GM21515 (cell line): ENCODE measurements around the gene MTX1.
"Not testable (repeated sequence)": the region's sequence is repeated elsewhere in the genome, so short reads cannot be mapped to it uniquely, and the experiment has no call there.

Experiments
- ATAC-seq: cut with Tn5 transposase; IDR thresholded peaks from one replicate; pipeline ENCODE4 v1.9.1; 2021; ENCODE audit not compliant: unreplicated experiment

Gene MTX1

DNA sequence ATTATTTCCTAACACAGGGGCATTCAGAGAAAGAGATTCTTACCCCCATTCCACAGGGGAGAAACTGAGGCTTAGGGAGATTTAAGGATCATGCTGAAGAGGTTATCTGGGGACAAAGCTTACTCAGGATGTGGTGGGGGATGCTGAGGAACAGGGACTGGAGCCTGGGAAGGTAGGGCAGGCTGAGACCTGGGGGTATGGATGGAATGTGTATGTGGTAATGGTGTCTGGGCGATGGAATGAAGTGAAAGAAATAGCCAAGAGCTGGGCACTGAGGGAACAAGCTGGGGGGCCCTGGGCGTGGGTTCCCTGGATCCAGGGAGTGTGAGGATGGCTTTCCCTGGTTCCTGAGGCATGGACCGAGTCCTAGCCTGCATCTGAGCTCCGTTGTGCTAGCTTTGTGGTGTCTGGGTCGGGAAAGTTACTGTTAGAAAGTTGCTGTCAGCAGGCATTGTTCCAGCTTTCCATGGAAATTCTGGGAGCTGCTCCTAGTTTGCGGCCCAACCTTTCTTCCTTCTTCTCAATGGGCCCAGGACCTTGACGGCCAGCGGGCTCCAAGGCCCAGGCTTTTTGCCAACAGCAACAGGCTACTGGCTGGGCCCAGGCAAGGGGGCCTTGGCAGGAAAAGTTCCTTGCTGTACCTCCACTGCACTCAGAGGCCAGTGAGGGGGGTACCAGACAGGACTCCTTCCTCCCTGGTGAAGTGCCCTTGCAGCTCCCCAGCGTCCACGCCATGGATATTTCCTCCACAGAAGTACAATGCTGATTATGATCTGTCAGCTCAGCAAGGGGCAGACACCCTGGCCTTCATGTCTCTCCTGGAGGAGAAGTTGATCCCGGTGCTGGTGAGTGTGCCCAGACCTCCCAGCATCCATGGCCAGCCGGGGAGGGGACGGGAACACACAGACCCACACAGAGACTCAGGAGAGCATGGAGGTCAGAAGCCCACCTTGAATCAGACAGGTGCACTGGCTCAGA, 23.8 kb downstream of the MTX1 start:
- not testable (repeated sequence) for ATAC-seq

DNA sequence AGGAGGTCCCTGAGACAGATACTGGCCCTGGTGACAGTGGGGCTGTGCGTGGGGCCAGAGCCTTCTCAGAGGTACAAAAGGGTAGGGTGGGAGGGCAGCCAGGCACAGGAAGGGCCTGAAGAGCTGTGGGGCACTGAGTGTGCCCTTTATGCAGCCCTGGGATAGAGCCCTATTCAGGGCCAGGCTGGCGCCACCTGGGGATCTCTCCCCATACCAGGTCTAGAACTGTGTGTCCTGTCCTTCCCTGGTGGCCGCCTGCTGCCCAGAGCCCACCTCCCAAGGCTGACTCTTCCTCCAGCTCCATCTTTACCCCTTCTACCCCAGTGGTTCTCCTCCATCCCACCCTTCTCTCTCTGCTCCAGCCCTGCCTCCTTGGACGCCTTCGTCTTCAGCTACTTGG, 25.0 kb downstream of the MTX1 start:
- ATAC-seq = not testable (repeated sequence)

DNA sequence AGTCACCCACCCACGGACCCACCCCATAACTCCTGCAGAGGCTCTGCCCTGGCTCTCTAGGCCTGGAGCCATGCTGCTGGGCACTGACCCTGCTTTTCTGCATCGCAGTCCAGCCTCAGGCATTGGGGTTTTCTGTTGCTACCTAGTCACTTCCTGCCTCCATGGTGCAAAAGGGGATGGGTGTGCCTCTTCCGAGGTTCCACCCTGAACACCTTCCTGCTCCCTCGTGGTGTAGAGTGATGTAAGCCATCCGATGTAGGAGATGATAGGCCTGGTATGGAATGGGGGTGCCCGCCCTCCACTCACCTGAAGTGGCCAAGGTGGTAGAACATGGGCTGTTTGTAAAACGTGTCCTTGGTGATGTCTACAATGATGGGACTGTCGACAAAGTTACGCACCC, 26.9 kb downstream of the MTX1 start:
- not testable (repeated sequence) for ATAC-seq

DNA sequence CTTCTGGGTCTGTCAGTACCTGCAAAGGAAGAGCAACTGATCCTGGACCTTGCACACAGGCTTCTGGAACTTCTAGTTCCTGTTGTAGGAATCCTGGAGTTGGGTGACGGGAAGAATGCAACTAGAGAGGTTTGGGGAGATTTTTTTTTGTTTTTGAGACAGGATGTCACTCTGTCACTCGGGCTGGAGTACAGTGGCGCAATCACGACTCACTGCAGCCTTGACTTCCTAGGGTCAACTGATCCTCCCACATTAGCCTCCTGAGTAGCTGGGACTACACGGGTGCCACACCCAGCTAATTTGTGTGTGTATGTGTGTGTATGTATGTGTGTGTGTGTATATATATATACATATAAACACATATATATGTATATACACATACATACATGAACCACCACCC, 28.0 kb downstream of the MTX1 start:
- ATAC-seq = no peak

DNA sequence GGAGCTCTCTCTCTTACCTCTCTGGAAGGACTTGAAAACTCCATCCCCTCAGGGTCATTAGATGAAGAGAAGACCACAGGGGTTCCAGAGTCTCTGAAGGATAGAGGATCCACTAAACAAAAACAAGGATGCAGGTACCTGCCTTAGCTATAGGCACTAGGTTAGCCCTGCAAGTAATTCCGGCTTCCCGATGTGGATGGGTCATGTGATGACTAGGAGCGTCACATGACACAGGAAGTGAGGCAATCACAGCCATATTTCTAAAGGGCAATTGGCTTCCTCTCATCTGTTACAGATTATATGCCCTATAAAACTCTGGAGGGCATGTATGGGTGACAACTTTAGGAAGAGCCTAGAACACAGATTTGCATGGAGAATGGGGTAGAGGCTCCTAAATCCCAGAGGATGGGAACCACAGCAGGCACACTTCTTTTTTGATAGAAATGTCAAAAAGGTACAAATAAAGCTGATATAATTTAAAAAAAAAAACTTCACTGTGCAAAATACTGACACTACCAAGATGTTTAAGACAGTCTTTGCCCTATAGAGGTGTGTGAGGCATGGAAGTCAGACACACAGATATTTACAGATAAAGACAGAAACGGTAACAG, 32.7 kb downstream of the MTX1 start:
- ATAC-seq = no peak

DNA sequence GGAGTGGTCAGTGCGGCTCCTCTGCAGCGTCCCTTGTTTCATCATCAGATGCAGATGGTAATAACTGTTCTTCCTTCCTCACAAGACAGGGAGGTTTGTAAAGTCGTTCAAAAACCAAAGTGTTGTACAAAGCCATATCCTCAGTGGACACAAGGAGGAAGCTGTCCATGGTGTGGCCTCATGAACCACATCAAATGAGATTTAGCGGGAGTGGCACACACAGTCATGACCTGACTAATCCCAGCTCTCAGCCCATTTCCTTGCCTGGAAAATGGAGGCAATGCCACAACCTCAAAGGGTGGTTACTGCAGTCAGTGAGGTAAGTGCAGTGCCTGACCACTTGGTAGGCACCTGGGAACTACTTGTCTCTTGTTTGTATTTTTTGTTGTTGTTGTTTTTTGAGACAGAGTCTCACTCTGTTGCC, 33.4 kb downstream of the MTX1 start:
- ATAC-seq = no peak

DNA sequence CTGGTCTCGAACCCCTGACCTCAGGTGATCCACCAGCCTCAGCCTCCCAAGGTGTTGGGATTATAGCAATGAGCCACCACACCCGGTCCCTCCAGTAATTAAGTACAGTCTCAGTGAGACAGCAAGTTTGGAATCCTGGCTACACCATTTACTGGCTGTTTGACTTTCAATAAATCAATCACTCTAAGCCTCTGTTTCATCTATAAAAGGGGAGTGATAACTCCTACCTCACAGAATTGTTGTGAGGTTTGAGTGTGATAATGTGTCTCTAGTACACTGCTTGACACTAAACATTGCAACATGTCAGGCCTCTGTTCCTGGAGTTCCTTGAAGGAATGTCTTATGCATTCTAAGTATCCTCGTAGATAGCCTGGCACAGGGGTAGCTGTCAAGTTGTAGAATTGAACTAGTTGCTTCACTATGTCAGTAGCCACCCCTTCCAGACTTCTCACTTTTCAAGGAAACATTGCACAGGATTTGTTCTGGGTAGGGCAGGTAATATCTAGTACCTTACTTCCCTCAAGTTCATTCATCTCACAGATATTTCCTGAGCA, 34.4 kb downstream of the MTX1 start:
- no peak for ATAC-seq

DNA sequence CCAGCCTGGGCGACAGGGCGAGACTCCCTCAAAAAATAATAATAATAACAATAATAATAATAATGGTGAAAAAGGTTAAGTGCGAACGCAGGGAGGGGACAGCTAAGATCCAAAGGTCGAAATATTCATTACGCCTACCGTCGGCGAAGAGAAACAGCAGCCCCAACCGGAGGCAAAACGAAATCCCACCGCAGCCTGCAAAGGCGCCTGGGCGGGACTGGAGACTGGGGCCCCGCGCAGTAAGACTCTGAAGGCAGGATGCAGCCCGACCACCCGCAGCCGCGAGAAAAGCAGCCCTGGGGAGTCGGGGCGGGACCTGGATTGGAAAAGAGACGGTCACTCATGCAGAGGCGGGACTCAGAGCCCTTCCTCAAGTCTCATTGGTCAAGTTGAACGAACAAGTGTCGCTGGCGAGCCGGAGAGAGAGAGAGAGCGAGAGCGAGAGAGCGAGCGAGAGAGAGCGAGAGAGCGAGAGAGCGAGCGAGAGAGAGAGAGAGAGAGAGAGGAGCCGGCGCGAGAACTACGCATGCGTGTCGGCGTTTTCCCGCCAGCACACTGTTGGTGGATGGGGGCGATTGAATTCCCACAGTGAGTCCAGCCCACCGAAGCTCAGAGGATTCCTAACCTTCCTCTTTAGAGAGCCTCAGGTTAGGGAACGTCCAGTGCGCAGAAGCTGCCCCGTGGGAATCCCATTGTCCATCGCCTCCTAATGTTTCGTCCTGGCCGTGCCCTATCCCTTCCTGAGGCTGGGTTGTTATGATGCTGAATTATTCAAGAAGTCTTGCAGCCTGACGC, 36.1 kb downstream of the MTX1 start:
- peak; percentile 76 for ATAC-seq

DNA sequence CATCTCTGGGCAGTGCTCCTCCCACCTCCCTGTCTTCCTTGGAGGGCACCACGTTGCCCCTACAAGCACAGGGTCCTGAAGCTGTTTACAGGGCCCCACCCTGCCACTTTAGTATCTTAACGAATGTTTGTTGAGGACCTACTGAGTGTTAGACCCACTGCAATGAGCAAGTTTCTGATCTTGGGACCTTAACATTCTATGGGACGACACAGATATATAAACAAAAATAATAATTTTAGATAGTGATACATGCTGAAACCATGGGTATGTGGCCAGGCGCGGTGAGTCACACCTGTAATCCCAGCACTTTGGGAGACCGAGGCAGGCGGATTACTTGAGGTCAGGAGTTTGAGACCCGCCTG, 36.6 kb downstream of the MTX1 start:
- ATAC-seq = peak; percentile 8

DNA sequence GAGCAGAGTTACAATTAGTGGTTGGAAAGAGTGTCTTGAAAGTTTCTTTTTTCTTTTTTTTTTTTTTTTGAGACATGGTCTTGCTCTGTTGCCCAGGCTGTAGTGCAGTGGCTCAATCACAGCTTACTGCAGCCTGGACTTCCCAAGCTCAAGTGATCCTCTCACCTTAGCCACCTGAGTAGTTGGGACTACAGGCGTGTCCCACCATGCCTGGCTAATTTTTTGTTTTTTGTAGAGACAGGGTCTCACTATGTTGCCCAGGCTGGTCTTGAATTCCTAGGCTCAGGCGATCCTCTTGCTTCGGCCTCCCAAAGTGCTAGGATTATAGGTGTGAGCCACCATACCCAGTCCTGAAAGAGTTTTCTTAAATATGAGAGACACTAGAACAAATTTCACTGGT, 38.3 kb downstream of the MTX1 start:
- not testable (repeated sequence) for ATAC-seq

DNA sequence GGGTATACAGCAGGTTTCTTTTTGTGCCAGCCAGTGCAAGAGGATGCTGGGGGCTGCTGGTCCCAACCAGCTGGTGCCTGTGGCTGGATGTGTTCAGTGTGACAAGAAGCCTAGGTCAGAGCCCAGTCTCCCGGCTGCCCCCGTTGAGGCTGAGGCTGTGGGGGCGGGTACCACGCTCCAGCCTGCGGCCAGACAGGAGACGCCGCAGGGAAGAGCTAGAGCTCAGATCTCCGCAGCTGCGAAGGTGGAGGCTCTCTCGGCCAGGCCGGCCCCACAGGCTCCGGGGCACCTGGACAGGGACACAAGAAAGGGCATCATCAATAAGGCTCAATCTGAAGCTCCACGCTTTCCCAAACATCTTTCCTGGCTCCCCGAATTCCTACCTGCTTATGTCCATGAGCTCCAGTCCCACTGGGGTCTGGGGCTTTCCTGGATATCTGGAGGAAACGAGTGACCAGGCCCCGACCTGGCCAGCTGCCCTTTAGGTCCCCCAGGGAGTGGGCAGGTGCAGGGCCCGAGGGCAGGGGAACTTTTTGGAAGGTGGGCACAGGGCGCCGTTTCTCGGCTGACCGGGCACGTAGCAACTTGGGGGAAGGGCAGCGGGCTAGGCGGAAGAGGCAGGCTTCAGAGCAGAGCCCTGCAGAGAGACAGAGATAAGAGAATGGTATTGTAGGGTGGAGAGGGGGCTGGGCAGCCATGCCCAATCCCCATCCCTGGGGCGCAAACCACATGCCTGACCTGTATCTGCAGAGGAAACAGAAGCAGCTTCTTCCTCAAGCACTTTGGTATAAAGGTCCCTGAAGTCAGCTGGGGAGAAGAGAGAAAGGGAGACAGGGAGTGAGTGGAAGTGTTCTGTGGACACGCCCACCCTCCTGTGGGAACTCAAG, 39.4 kb downstream of the MTX1 start:
- ATAC-seq = no peak

DNA sequence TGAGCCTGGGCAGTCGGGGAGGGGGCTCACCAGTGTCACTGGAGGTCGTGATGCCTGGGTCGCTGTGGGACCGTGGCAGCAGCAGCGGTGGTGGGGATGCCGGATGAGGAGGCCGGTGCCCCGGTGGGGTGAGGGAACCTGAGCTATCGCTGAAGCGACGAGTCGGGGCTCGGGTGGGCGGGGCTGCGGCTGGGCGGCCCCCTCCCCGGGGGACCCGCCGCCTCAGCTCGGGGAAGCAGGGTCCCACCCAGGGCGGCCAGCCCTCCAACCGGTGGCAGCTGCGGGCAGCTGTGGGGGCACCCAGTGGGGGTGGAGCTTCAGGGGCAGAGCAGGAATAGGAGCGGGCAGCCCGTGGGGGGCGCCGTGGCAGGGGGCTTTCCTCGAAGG, 41.7 kb downstream of the MTX1 start:
- ATAC-seq = peak; percentile 8

DNA sequence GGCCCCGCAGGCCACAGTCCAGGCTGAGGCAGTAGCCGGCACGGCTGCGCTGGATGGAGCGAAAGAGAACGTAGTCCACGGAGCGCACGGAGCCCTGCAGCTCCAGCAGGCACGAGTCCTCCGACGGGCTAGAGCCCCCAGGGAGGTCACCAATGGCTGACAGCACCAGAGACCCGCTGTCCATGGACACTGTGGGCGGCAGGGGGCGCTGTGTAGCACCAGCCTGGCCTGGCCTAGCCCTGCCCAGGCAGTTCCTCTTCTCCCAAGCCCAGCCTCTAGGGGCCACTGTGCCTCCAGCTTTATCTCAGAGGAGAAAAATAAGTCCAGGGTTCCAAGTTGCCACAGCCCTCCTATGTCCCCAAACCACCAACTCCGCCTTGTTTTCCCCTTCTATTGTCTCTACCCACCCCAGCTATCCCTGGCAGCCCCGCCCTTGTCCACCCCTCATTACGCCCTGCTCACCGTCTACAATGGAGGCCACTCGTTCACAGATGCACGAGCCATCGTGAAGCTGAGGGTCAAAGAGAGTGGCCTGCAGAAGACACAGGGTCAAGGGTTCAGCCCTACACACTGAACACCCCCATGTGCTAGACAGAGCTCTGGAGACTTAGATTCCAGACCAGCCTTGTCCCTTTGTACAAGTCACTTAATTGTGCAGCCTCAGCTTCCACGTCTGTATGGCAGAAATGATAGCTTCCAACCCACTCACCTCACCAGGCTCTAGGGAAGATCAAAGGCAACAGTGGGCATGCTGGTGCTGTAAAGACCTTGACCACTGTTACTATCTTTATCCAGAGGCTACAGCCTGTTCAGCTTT, 42.3 kb downstream of the MTX1 start:
- ATAC-seq = peak; percentile 63

DNA sequence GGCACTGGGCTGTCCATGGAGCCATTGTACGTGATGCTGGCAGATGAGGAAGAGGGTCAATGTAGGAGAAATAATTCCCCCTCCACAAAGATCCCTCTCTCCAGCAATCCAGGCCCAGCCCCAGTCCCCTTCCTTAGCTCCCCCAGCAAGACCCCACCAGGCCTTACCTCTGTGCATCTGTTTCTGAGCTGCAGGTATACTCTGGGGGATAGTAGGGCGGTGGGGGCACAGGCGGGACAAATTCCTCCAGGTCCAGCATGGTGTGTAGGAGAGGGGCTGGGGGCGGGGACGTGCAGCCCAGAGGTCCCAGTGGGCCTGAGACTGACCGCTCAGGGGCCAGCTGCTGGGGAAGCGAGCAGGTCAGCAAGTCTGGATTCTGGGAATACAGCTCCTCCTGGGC, 43.1 kb downstream of the MTX1 start:
- no peak for ATAC-seq

DNA sequence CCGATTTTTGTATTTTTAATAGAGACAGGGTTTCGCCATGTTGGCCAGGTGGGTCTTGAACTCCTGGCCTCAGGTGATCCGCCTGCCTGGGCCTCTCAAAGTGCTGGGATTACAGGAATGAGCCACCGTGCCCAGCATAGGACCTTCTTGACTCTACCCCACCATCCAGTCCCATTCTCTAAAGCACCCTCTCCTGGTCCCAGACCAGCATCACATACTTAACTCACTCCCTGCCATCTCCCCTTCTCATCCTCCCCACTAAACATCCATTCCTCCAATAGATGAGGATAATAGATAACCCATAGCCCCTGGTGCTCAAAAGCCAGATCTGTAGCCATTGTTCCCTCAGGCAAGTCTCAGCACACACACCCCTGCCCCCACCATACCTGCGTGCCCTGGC, 44.7 kb downstream of the MTX1 start:
- no peak for ATAC-seq

DNA sequence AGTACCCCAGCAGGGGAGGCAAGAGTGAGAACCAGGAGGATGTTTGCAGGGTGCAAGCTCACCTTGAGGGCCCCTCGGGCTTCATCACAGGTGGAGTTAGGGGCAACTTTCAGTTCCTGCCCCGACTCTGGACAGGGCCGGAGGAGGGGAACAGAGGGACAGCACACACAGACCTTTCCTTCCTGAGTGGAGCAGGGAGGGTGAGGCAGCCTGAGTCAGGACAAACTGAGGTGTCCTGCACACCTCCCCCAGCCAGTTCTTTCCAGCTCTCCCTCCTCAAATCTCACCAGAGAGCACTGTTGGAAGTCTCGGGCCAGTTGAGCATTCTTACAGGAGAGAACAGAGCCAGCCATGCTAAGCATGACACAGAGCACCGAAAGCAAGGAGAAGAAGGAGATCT, 45.3 kb downstream of the MTX1 start:
- no peak for ATAC-seq

DNA sequence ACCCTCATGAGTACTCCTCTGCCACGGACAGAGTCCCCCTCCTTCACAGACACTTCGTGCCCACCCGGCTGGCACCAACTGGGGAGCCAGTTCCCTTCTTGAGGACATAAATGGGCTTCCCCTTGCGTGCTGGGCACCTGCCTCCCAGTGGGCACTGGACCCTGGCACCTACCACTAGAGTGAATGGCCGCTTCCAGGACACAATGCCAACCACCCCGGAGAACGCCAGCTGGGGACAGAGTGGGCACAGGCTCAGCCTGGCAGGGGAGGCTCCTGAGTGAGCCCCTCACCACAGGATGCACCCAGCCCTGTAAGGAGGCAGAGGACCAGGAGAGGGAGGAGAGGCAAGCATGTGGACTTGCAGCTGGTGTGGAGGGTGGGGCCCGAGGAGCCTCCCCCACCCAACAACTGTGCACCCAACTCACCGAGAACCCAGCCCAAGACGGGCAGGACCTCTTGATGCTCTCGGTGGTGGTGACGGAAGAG, 45.8 kb downstream of the MTX1 start:
- no peak for ATAC-seq

DNA sequence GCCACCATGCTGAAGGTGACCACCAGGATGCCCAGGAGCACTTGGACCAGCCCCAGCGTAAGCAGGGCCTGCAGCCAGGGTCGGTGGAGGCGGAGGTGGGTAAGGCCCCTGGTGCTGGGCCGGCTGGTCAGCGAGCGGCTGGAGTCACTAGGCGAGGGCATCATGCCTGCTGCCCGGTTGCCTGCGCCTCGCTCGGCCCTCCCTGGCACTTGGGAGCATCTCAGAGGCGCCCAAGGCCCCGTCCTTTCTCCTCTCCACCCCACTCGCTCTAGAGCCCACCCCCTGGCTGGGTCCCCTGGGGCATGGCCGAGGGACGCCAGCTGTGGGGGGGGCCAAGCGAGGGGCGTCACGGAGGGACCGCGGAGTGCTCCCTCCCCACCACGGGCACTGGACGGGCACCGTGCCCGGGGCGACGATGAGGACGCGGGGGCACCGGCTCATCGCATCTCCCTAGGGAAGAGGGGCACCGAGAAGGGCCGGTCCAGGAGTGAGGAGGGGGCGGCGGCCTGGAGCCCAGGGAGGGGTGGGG, 46.3 kb downstream of the MTX1 start:
- no peak for ATAC-seq
